ENCODE results near the gene ARHGAP29.

GRCh38 chr1:94258873-94259331 lies 21.5 kb upstream of the ARHGAP29 start:
- TF ChIP-seq GATA2 (IDR thresholded peaks at IDR 0.05; ENCODE audit: low read depth, low read length) (no peak), GATA3 (IDR thresholded peaks at IDR 0.05; ENCODE audit: low read depth, low read length) (no peak)

Measured in SH-SY5Y (cell line).